ENCODE results near the gene PTGES. TPM values are rescaled to one million over a fixed set of nuclear protein-coding genes. Genes with fewer than 3 reads are reported as not detected.
"Not testable (repeated sequence)": the region's sequence is repeated elsewhere in the genome, so short reads cannot be mapped to it uniquely, and the experiment has no call there.

Gene PTGES, protein sequence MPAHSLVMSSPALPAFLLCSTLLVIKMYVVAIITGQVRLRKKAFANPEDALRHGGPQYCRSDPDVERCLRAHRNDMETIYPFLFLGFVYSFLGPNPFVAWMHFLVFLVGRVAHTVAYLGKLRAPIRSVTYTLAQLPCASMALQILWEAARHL
- 0.90 and 11.1 TPM in 2 replicates for total RNA-seq

DNA sequence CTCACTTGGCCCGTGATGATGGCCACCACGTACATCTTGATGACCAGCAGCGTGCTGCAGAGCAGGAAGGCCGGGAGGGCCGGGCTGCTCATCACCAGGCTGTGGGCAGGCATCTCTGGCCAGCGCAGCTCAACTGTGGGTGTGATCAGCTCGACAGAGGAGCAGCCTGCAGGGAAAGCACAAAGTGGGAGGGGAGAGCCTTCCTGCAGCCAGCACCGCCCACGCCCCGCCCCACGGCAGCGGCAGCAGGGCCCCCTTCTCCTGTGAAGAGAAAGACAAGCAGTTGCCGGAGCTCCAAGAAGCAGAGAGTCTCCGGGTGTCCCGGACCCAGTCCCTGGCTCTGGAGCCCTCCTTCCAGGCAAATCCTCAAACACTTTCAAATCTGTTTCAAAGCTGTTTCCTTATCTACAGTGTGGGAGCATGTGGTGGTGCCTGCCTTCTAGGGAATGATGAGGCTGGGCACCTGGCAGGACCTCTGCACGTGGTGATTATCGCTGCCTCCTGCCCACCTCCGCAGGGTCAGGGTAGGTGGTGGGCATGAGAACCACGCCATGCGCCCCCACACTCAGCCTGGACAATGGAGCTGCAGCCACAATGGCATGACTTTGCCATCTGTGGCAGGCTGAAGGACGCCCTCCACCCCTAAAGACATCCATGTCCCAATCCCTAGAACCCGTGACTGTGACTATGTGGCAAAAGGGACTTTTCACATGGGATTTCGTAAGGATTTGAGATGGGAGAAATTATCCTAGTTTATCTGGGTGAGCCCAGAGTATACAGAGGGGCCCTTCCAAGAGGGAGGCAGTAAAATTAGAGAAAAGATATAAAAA is at the start of gene PTGES:
PTGES (minus strand) TSS at position 143 of the 830 bp plus-strand sequence; CDS start at position 113, 30 bp downstream.
- no peak for FAIRE-seq
- Histone ChIP-seq H3K27me3 (ENCODE audit: control insufficient read depth, insufficient read depth, low read length) (peaks cover 7% of the 10 kb centered on the region), H3K4me3 (ENCODE audit: low read depth, low read length) (no peak within 1 kb of the TSS), H3K36me3 (ENCODE audit: control insufficient read depth, insufficient read depth, low read length) (no peaks in the 10 kb centered on the region)
- peak; percentile 59 for DNase-seq (ENCODE audit: low read depth)
- TF ChIP-seq, protein P1, sequence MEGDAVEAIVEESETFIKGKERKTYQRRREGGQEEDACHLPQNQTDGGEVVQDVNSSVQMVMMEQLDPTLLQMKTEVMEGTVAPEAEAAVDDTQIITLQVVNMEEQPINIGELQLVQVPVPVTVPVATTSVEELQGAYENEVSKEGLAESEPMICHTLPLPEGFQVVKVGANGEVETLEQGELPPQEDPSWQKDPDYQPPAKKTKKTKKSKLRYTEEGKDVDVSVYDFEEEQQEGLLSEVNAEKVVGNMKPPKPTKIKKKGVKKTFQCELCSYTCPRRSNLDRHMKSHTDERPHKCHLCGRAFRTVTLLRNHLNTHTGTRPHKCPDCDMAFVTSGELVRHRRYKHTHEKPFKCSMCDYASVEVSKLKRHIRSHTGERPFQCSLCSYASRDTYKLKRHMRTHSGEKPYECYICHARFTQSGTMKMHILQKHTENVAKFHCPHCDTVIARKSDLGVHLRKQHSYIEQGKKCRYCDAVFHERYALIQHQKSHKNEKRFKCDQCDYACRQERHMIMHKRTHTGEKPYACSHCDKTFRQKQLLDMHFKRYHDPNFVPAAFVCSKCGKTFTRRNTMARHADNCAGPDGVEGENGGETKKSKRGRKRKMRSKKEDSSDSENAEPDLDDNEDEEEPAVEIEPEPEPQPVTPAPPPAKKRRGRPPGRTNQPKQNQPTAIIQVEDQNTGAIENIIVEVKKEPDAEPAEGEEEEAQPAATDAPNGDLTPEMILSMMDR (IDR thresholded peaks at IDR 0.05; ENCODE audit: insufficient read depth, low read length, severe bottlenecking): no peak

DNA sequence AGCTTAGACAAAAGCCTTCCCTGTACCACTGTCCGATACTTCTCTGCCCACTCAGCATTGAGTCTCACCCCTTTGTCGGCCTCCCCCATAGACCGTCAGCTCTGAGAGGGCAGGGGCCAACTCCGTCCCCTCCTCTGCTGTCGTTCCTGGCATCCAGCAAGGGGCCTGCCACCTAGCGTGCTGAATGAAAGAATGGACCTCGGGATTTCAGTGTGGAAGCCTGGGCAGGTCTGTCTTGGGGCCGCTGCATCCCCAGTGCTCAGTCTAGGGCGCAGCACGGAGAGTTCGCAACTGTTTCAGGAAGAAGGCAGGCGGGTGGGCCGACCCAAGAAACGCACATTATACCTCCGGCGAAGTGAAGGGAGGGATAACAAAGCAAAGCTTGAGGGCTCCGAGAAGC is 48.7 kb upstream of the PTGES start:
- no peak for FAIRE-seq
- DNase-seq (ENCODE audit: low read depth): no peak
- H3K27me3 ChIP-seq (ENCODE audit: control insufficient read depth, insufficient read depth, low read length): no peaks in the 10 kb centered on the region
- TF ChIP-seq, protein P1 (IDR thresholded peaks at IDR 0.05; ENCODE audit: insufficient read depth, low read length, severe bottlenecking): no peak
- peaks cover 3% of the 10 kb centered on the region for H3K36me3 ChIP-seq (ENCODE audit: control insufficient read depth, insufficient read depth, low read length)
- H3K4me3 ChIP-seq (ENCODE audit: low read depth, low read length): no peak overlapping the region

DNA sequence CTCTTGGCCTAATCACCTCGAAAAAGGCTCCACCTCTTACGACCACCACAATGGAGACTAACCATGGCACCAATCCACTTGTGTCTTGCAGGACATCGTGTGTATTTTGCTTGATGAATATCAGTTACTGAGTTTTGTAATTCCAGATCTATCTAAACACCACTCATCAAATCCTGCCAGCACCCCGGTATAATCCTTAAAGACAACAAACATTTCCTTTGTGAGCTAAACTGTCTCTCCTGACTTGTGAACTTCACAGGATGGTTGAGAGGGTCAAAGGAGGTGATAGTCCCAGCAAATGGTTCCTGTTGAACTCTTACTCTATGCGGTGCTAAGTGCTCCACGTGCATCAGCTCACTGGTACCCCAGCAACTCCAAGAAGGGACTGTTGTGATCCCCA is 46.1 kb upstream of the PTGES start:
- TF ChIP-seq, protein P1 (IDR thresholded peaks at IDR 0.05; ENCODE audit: insufficient read depth, low read length, severe bottlenecking): no peak
- H3K4me3 ChIP-seq (ENCODE audit: low read depth, low read length): no peak overlapping the region
- FAIRE-seq: no peak
- DNase-seq (ENCODE audit: low read depth): no peak
- H3K27me3 ChIP-seq (ENCODE audit: control insufficient read depth, insufficient read depth, low read length): no peaks in the 10 kb centered on the region
- no peaks in the 10 kb centered on the region for H3K36me3 ChIP-seq (ENCODE audit: control insufficient read depth, insufficient read depth, low read length)

DNA sequence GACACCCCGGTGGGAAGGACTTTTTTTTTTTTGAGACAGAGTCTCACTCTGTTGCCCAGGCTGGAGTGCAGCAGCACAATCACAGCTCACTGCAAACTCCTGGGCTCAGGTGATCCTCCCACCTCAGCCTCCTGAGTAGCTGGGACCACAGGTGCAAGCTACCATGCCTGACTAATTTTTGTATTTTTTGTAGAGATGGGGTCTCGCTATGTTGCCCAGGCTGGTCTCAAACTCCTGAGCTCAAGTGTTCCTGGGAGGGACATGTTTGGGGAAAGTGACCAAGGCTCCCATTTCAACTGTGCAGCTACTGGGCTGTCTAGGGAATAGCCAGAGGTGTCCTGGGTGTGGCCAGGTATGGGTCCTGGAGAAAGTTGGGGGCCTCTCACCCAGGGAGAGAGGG is 43.2 kb upstream of the PTGES start:
- H3K27me3 ChIP-seq (ENCODE audit: control insufficient read depth, insufficient read depth, low read length); H3K36me3 ChIP-seq (ENCODE audit: control insufficient read depth, insufficient read depth, low read length); DNase-seq (ENCODE audit: low read depth); FAIRE-seq; H3K4me3 ChIP-seq (ENCODE audit: low read depth, low read length): not testable (repeated sequence)

DNA sequence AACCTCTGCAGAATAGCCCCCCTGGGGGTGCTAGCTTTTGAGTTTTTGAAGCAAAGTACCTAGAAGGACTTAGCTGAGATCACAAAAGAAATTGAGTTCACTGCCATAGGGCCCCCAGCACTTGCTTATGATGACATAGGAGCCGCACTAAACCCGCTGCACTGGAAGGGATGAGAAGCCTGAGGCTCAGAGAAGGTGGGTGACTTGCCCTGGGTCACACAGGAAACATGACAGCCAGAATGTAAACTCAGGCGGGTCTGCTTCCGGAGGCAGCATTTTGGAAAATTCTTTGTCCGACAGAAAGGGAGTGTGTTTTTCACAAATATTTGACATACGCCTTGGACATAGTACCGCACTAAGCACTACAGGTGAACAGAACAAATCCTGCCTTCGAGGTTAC is 41.7 kb upstream of the PTGES start:
- H3K36me3 ChIP-seq (ENCODE audit: control insufficient read depth, insufficient read depth, low read length): no peaks in the 10 kb centered on the region
- H3K27me3 ChIP-seq (ENCODE audit: control insufficient read depth, insufficient read depth, low read length): no peaks in the 10 kb centered on the region
- FAIRE-seq (no peak), DNase-seq (ENCODE audit: low read depth) (no peak)
- H3K4me3 ChIP-seq (ENCODE audit: low read depth, low read length): no peak overlapping the region
- TF ChIP-seq, protein P1 (IDR thresholded peaks at IDR 0.05; ENCODE audit: insufficient read depth, low read length, severe bottlenecking): no peak

DNA sequence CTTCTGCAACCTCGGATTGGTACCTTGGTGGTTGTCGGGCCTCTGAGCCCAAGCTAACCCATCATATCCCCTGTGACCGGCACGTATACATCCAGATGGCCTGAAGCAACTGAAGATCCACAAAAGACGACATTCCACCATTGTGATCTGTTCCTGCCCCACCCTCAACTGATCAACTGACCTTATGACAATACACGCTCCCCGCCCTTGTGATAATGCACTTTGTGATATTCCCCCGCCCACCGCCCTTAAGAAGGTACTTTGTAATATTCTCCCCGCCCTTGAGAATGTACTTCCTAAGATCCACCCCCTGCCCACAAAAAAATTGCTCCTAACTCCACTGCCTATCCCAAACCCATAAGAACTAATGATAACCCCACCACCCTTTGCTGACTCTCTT is 33.6 kb upstream of the PTGES start:
- no peak for DNase-seq (ENCODE audit: low read depth)
- FAIRE-seq: no peak
- Histone ChIP-seq H3K4me3 (ENCODE audit: low read depth, low read length) (no peak overlapping the region), H3K27me3 (ENCODE audit: control insufficient read depth, insufficient read depth, low read length) (no peaks in the 10 kb centered on the region), H3K36me3 (ENCODE audit: control insufficient read depth, insufficient read depth, low read length) (no peaks in the 10 kb centered on the region)
- TF ChIP-seq, protein P1 (IDR thresholded peaks at IDR 0.05; ENCODE audit: insufficient read depth, low read length, severe bottlenecking): no peak

All from bronchial epithelial cell (primary cell).